ACC112 (cell line): ENCODE data around the gene COA1.
"Not testable (repeated sequence)": the region's sequence is repeated elsewhere in the genome, so short reads cannot be mapped to it uniquely, and the experiment has no call there.

Experiments used
- H2AFZ ChIP-seq: fragments of 200-600 bp; sonication (generic); one replicate; pipeline ENCODE4 v1.6.0; 2017; ENCODE audit warnings: antibody characterized with exemption, low read length; ENCODE audit not compliant: unreplicated experiment
- H3K27ac ChIP-seq: fragments of 200-600 bp; sonication (generic); 2 replicates; pipeline ENCODE4 v1.5.1; 2014; ENCODE audit warnings: low read depth, mild to moderate bottlenecking, antibody characterized with exemption, low read length, moderate library complexity
- H3K27me3 ChIP-seq: fragments of 200-600 bp; sonication (generic); 2 replicates; pipeline ENCODE4 v1.6.1; 2014; ENCODE audit warnings: mild to moderate bottlenecking, antibody characterized with exemption, low read length, moderate library complexity, mixed read lengths; ENCODE audit not compliant: insufficient read depth
- H3K36me3 ChIP-seq: fragments of 200-600 bp; sonication (generic); 2 replicates; pipeline ENCODE4 v1.6.1; 2016; ENCODE audit warnings: mild to moderate bottlenecking, antibody characterized with exemption, low read length, moderate library complexity, mixed read lengths; ENCODE audit not compliant: insufficient read depth
- H3K4me1 ChIP-seq: fragments of 200-600 bp; sonication (generic); one replicate; pipeline ENCODE4 v1.6.1; 2016; ENCODE audit warnings: low read length, mixed read lengths; ENCODE audit not compliant: insufficient read depth, unreplicated experiment, control insufficient read depth
- H3K4me3 ChIP-seq: fragments of 200-600 bp; sonication (generic); 2 replicates; pipeline ENCODE4 v1.5.1; 2014; ENCODE audit warnings: mild to moderate bottlenecking, low read depth, low read length
- H3K79me2 ChIP-seq: fragments of 200-600 bp; sonication (generic); one replicate; pipeline ENCODE4 v1.6.0; 2016; ENCODE audit warnings: low read length; ENCODE audit not compliant: control insufficient read depth, unreplicated experiment, insufficient read depth

Gene COA1

GRCh38 chr7:43615558-43616145 lies 113.7 kb downstream of the COA1 start:
- H3K79me2 ChIP-seq: peaks cover 52% of the 10 kb centered on the region

GRCh38 chr7:43612599-43613589 lies 116.4 kb downstream of the COA1 start:
- H3K36me3 ChIP-seq: peaks cover 48% of the 10 kb centered on the region
- peaks cover 49% of the 10 kb centered on the region for H3K79me2 ChIP-seq

More at GRCh38 chr7:43615558-43616145, 113.7 kb downstream of the COA1 start:
- no peaks in the 10 kb centered on the region for H3K27me3 ChIP-seq
- no peak overlapping the region for H3K27ac ChIP-seq
- peaks cover 49% of the 10 kb centered on the region for H3K4me1 ChIP-seq
- no peak overlapping the region for H3K4me3 ChIP-seq
- no peak overlapping the region for H2AFZ ChIP-seq
- peaks cover 46% of the 10 kb centered on the region for H3K36me3 ChIP-seq

GRCh38 chr7:43612128-43612527 lies 117.2 kb downstream of the COA1 start:
- Histone ChIP-seq H3K4me1 (peaks cover 23% of the 10 kb centered on the region), H3K4me3 (peak overlapping the region; percentile 24; the same call in 1 of the 2 replicates), H3K36me3 (peaks cover 46% of the 10 kb centered on the region), H2AFZ (no peak overlapping the region), H3K27ac (peak overlapping the region; percentile 76), H3K79me2 (peaks cover 44% of the 10 kb centered on the region), H3K27me3 (no peaks in the 10 kb centered on the region)

More at GRCh38 chr7:43612599-43613589, 116.4 kb downstream of the COA1 start:
- Histone ChIP-seq H3K4me1 (peaks cover 26% of the 10 kb centered on the region), H3K4me3 (peak overlapping the region; percentile 24; the same call in 1 of the 2 replicates), H2AFZ (no peak overlapping the region), H3K27ac (peak overlapping the region; percentile 76), H3K27me3 (no peaks in the 10 kb centered on the region)

GRCh38 chr7:43609097-43609496 lies 120.2 kb downstream of the COA1 start:
- H3K79me2 ChIP-seq: peaks cover 60% of the 10 kb centered on the region
- peaks cover 34% of the 10 kb centered on the region for H3K36me3 ChIP-seq
- H3K4me3 ChIP-seq: no peak overlapping the region
- peaks cover 23% of the 10 kb centered on the region for H3K4me1 ChIP-seq
- no peak overlapping the region for H2AFZ ChIP-seq
- no peaks in the 10 kb centered on the region for H3K27me3 ChIP-seq
- no peak overlapping the region for H3K27ac ChIP-seq

GRCh38 chr7:43604251-43604650 lies 125.1 kb downstream of the COA1 start:
- Histone ChIP-seq H3K4me1 (no peaks in the 10 kb centered on the region), H3K36me3 (peaks cover 27% of the 10 kb centered on the region), H3K27me3 (no peaks in the 10 kb centered on the region), H3K4me3 (no peak overlapping the region), H3K27ac (no peak overlapping the region), H3K79me2 (peaks cover 63% of the 10 kb centered on the region), H2AFZ (no peak overlapping the region)

GRCh38 chr7:43602256-43602655 lies 127.1 kb downstream of the COA1 start:
- Histone ChIP-seq H2AFZ (no peak overlapping the region), H3K27me3 (no peaks in the 10 kb centered on the region), H3K27ac (no peak overlapping the region), H3K4me1 (no peaks in the 10 kb centered on the region), H3K4me3 (no peak overlapping the region), H3K36me3 (peaks cover 20% of the 10 kb centered on the region), H3K79me2 (peaks cover 64% of the 10 kb centered on the region)

- Histone ChIP-seq H3K27me3 (no peaks in the 10 kb centered on the region), H3K4me3 (no peak overlapping the region), H2AFZ (no peak overlapping the region), H3K79me2 (peaks cover 62% of the 10 kb centered on the region), H3K4me1 (peaks cover 10% of the 10 kb centered on the region), H3K36me3 (peaks cover 26% of the 10 kb centered on the region), H3K27ac (no peak overlapping the region)
These were observed 129.3 kb downstream of the COA1 start for GRCh38 chr7:43600056-43600455.

GRCh38 chr7:43596426-43596825 lies 132.9 kb downstream of the COA1 start:
- H3K4me1 ChIP-seq: peaks cover 24% of the 10 kb centered on the region
- H3K27me3 ChIP-seq, H3K4me3 ChIP-seq, H2AFZ ChIP-seq, H3K27ac ChIP-seq: not testable (repeated sequence)
- peaks cover 20% of the 10 kb centered on the region for H3K36me3 ChIP-seq
- H3K79me2 ChIP-seq: peaks cover 66% of the 10 kb centered on the region

- Histone ChIP-seq H3K4me1 (peaks cover 41% of the 10 kb centered on the region), H3K27ac (no peak overlapping the region), H3K79me2 (peaks cover 72% of the 10 kb centered on the region), H3K4me3 (no peak overlapping the region), H3K27me3 (no peaks in the 10 kb centered on the region), H3K36me3 (peaks cover 8% of the 10 kb centered on the region), H2AFZ (no peak overlapping the region)
These were observed 135.3 kb downstream of the COA1 start for GRCh38 chr7:43594020-43594419.

GRCh38 chr7:43593010-43593409 lies 136.3 kb downstream of the COA1 start:
- no peak overlapping the region for H3K27ac ChIP-seq
- peaks cover 41% of the 10 kb centered on the region for H3K4me1 ChIP-seq
- H3K4me3 ChIP-seq: no peak overlapping the region
- no peak overlapping the region for H2AFZ ChIP-seq
- no peaks in the 10 kb centered on the region for H3K27me3 ChIP-seq
- H3K79me2 ChIP-seq: peaks cover 81% of the 10 kb centered on the region
- peaks cover 6% of the 10 kb centered on the region; the same call in 1 of the 2 replicates for H3K36me3 ChIP-seq
